Stomach (tissue), 4 donors: ENCODE results near the gene KCNK2.

Source experiments
- EP300 ChIP-seq: sonication (generic); formaldehyde crosslinking; IDR thresholded peaks from one replicate; pipeline ENCODE4 v1.6.1; 2017; ENCODE audit warnings: antibody characterized with exemption
- POLR2A ChIP-seq, 4 donors: fragments of 450-650 bp; IDR thresholded peaks; one replicate each; pipeline ENCODE4 v1.6.1; 2016; ENCODE audit warnings: antibody characterized with exemption in 4 of 4, control low read depth in 2 of 4, mild to moderate bottlenecking in 1 of 4, moderate library complexity in 1 of 4
- TF ChIP-seq, protein P1 (sequence below), 7 experiments: fragments of 450-650 bp in 4 of 7; fragments of 200-600 bp in 3 of 7; sonication (generic) in 3 of 7; IDR thresholded peaks; one replicate each; pipeline ENCODE4 v1.5.1; 2016 to 2019; ENCODE audit warnings: antibody characterized with exemption in 7 of 7, control low read depth in 2 of 7, mild to moderate bottlenecking in 1 of 7

DNA sequence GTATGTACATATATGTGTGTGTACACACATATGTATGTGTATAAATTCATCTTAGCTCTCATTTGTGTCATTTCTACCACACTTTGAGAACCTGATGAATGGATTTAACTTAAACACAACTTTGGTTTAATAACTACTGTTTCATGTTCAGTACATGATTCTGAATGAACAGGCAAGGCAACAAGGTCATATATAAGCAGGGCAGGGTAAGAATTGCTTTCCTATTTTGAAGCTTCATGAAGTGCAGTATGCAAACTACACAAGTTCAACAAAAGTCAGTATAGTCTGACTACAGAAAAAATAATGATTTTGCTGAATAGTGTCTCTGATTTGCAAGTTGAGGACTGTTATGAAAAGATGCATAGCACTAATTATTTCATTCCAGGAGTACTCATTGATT, 127.6 kb downstream of the KCNK2 start:
- TF ChIP-seq, protein P1, sequence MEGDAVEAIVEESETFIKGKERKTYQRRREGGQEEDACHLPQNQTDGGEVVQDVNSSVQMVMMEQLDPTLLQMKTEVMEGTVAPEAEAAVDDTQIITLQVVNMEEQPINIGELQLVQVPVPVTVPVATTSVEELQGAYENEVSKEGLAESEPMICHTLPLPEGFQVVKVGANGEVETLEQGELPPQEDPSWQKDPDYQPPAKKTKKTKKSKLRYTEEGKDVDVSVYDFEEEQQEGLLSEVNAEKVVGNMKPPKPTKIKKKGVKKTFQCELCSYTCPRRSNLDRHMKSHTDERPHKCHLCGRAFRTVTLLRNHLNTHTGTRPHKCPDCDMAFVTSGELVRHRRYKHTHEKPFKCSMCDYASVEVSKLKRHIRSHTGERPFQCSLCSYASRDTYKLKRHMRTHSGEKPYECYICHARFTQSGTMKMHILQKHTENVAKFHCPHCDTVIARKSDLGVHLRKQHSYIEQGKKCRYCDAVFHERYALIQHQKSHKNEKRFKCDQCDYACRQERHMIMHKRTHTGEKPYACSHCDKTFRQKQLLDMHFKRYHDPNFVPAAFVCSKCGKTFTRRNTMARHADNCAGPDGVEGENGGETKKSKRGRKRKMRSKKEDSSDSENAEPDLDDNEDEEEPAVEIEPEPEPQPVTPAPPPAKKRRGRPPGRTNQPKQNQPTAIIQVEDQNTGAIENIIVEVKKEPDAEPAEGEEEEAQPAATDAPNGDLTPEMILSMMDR (IDR thresholded peaks at IDR 0.05), result no peak
- TF ChIP-seq EP300 (no peak), POLR2A (IDR thresholded peaks at IDR 0.05) (no peak)
